HG02759 (cell line): ENCODE results near the gene CDK10.

Experiments used
- ATAC-seq: cut with Tn5 transposase; IDR thresholded peaks from one replicate; pipeline ENCODE4 v1.9.1; 2021; ENCODE audit warnings: mild to moderate bottlenecking, moderate library complexity; ENCODE audit not compliant: unreplicated experiment

Gene CDK10

GRCh38 chr16:89710709-89711564 lies 24.4 kb downstream of the CDK10 start:
- ATAC-seq = no peak

DNA sequence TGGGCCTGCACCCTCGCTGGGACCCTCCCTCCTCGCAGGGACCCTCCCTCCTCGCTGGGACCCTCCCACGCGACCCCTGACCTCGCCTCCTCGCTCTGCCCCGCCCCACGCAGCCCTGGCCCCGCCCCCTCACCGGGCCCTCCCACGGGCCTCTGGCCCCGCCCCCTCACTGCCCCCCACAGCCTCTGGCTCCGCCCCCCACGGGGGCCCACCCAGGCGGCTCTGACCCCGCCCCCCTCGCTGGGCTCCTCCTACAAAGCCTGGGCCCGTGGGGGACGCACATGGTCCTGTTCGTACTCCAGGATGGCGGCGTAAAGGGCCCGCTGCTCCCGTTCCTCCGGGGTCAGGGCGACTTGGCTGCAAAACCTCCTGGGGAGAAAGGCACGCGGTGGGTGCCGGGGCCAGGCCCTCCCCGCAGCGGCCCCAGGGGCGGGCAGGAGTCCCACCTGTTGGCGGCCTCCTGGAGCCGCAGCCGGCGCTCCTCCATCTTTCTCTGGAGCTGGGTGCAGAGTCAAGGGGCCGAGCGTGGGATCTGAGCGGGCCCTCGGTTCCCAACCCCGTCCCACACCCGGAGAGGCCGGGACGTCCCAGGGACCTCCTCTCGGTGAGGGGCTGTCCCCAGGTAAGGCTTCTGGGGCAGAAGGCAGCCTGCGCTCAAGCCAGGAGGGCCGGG lies 25.2 kb downstream of the CDK10 start:
- ATAC-seq = peak; percentile 59

- ATAC-seq = no peak
Measured at GRCh38 chr16:89712274-89712781, 25.8 kb downstream of the CDK10 start.

GRCh38 chr16:89716493-89716892 lies 30.0 kb downstream of the CDK10 start:
- ATAC-seq = no peak

DNA sequence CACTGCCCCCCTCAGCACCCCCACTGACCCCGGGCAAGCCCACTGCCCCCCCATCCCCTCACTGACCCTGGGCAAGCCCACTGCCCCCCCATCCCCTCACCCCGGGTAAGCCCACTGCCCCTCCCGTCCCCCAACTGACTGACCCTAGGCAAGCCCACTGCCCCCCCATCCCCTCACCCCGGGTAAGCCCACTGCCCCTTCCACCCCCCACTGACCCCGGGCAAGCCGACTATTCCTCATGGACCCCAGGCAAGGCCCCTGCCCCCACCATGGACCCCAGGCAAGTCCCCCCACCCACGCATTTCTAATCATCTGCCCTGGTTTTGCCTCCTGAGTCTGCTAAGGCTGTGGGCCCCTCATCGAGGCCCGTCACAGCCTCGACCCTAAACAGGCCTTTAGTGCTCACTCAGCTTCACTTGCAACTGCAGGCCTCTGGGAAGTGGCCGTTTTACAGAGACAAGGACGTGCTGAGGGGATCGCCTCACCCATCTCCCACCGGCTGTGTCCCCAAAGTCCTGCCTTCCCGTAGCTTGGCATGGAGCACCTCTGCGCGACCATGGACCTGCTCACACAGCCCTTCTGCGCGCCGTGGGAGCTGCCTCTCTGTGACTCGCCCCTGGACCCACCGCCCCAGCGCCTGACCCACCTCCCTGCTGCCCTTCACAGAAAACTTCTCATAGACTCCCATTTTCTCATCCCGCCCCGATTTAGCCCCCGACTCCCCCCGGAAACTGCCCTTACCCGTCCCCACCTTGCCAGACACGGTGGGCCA lies 30.6 kb downstream of the CDK10 start:
- no peak for ATAC-seq

DNA sequence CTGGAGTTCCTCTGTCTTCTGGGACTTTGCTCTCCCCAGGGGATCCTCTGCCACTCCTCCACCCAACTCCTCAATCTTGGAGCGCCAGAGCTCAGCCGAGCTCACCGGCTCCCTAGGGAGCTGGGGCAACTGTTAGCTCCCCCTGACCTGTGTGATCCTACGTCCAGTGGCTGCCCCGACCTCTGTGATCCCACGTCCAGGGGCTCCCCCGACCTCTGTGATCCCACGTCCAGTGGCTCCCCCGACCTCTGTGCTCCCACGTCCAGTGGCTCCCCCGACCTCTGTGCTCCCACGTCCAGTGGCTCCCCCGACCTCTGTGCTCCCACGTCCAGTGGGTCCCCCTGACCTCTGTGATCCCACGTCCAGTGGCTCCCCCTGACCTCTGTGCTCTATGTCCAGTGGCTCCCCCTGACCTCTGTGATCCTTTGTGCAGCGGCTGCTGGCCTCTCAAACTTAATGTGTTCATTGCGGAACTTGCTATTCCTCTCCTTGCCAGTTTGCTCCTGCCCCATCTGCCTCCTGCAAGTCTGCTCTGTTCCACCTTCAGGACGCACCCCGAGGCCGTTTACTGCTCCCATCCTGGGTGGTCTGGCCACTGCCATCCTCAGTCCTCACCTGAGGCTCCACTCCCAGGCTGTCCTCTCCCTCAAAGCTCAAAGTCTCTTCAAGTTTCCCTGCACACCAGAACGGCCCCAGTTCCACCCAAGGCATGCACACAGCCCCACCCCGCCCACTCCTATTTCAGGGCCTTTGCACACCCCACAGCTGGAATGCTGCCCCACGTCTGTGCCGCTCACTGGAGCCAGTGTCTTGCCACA lies 31.4 kb downstream of the CDK10 start:
- no peak for ATAC-seq

GRCh38 chr16:89720551-89720812 lies 34.0 kb downstream of the CDK10 start:
- ATAC-seq = peak; percentile 22

GRCh38 chr16:89720813-89721545 lies 34.5 kb downstream of the CDK10 start, which contains the start of the genes VPS9D1 and ZNF276:
Gene VPS9D1 (minus strand): TSS chr16:89720898. CDS start chr16:89720861, 37 bp downstream.
Gene ZNF276 (plus strand): TSS chr16:89721537. CDS start chr16:89721641, 104 bp downstream.
- ATAC-seq = peak; percentile 52

- ATAC-seq = peak; percentile 33
Measured at GRCh38 chr16:89721546-89722391, 35.3 kb downstream of the CDK10 start.

GRCh38 chr16:89722392-89723278 lies 36.1 kb downstream of the CDK10 start:
- ATAC-seq = peak; percentile 6

GRCh38 chr16:89723279-89724250 lies 37.1 kb downstream of the CDK10 start:
- no peak for ATAC-seq

DNA sequence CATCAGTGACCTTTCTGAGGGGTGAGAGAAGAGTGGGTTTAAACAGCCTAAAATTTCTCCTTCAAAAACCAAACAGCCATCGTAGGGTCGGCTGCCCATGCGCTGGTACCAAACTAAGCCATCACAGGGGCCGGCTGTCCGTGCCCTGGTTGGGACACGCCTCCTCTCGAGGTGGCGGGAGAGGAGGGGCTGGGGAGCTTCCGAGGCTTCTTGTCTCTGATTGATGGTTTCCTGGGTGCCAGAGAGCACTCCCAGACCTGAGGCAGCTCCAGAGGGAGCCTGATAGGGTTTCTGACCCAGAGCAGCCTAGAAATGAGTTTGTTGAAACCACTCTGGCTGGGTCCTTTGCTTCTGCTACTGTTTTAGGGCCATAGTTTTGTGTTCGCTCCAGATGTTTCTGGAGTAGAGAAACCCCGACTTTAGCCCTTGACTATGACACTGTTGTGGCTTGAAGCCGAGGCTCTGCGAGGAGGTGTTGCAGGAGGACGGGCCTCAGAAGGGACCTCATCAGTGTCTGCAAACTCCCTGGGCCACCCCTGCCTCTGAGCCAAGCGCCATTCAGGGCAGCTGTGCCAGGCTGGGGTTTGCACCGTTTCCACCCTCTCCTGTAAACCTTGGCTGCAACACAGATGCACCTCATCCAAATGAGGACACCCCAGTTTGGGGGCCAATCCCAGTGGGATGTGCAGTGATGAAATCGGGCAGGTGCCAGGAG lies 41.1 kb downstream of the CDK10 start:
- no peak for ATAC-seq

GRCh38 chr16:89729293-89729692 lies 42.8 kb downstream of the CDK10 start:
- no peak for ATAC-seq

- no peak for ATAC-seq
Measured at GRCh38 chr16:89729863-89730593, 43.5 kb downstream of the CDK10 start.

DNA sequence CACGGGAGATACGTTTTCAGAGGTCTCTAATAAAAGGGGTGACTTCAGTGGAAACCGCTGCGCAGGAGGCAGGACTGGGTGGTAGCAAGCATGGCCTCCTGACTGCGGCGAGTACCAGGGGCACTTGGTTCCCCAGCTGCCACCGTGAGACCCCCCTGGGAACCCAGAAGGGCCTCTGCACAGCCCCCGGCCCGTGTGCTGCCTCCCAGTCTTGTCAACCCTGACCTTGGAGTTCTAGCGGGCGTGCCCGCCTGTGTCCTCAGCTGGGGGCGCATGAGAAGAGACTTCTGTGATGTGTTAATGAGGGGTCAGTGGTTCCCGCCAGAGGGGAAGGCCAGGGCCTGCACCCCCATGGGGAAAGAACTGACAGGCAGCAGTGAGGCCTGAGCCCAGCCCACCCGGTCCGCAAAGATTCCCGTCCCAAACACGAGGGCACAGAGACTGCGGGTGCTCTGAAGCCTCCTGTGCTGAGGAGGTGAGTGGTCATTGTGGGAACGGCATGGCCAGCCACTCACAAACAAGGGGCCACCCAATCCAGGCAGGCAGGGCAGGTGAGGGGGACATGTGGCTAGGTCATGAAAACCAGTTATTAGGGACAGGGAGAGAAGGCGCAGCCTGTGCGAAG lies 44.2 kb downstream of the CDK10 start:
- no peak for ATAC-seq
